Measurements from ENCODE around the gene TMED9. TPM values are rescaled to one million over a fixed set of nuclear protein-coding genes. Genes with fewer than 3 reads are reported as not detected.
"Not testable (repeated sequence)": the region's sequence is repeated elsewhere in the genome, so short reads cannot be mapped to it uniquely, and the experiment has no call there.

The TMED9 gene
- total RNA-seq, 1 experiment from 2014 or later: 168 TPM

DNA sequence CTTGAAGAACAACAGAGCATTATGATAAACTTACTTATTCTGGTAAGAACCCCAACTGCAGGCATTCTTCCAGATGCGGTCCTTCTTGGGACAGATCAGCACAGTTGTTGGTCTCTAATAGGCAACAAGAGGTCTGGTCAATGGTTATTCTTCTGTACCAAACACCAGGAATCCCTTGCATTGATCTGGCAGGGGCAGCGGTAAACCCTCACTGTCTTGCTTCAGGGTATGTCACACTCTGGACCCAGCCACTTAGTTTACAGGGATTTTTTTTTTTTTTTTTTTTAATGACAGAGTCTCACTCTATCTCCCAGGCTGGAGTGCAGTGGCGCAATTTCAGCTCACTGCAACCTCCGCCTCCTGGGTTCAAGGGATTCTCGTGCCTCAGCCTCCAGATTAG lies 36.3 kb upstream of the TMED9 start:
- no peak for DNase-seq
- peaks cover 20% of the 10 kb centered on the region for H4K20me1 ChIP-seq (ENCODE audit: insufficient read depth)
- ChIA-PET POLR2A (ENCODE audit: unreplicated experiment) (no interaction called here), CTCF (interaction anchor here (0.7 kb wide), 2 partner anchors 21 to 1075 kb away, joined by 3 read pairs; no protein-coding TSS in a partner anchor)
- H3K4me2 ChIP-seq: no peak overlapping the region
- intact Hi-C loops (cut with micrococcal nuclease; ENCODE audit: unreplicated experiment): no loop called here
- no peaks in the 10 kb centered on the region for H3F3A ChIP-seq (ENCODE audit: insufficient read depth, low read depth)
- H3K9me2 ChIP-seq (ENCODE audit: insufficient read depth): no peaks in the 10 kb centered on the region
- BruUV-seq (replicated peaks): no TSS peak
- no peak overlapping the region for H3K27ac ChIP-seq
- H3K36me3 ChIP-seq (ENCODE audit: low read depth): no peaks in the 10 kb centered on the region
- TF ChIP-seq CTCF (conservative IDR thresholded peaks at IDR 0.05) (no peak), EZH2 (IDR thresholded peaks at IDR 0.05; ENCODE audit: low read depth) (no peak)
- H3K4me3 ChIP-seq: no peak overlapping the region
- no peak overlapping the region for H2AFZ ChIP-seq
- no peaks in the 10 kb centered on the region for H3K27me3 ChIP-seq (ENCODE audit: insufficient read depth, low read depth)
- H3K9me3 ChIP-seq (ENCODE audit: insufficient read depth, low read depth): no peaks in the 10 kb centered on the region
- H3K4me1 ChIP-seq (replicated peaks; ENCODE audit: insufficient read depth): peaks cover 22% of the 10 kb centered on the region
- peaks cover 33% of the 10 kb centered on the region for H3K79me2 ChIP-seq (ENCODE audit: low read depth)

GRCh38 chr5:177557041-177557647 lies 34.9 kb upstream of the TMED9 start:
- Histone ChIP-seq H3K79me2 (ENCODE audit: low read depth) (peaks cover 19% of the 10 kb centered on the region), H3K9me3 (ENCODE audit: insufficient read depth, low read depth) (no peaks in the 10 kb centered on the region), H3K4me3 (no peak overlapping the region), H3K4me2 (no peak overlapping the region), H2AFZ (no peak overlapping the region), H4K20me1 (ENCODE audit: insufficient read depth) (peaks cover 14% of the 10 kb centered on the region), H3K27ac (no peak overlapping the region), H3K27me3 (ENCODE audit: insufficient read depth, low read depth) (peaks cover 1% of the 10 kb centered on the region; the same call in 1 of the 2 replicates), H3K36me3 (ENCODE audit: low read depth) (no peaks in the 10 kb centered on the region), H3F3A (ENCODE audit: insufficient read depth, low read depth) (no peaks in the 10 kb centered on the region), H3K9me2 (ENCODE audit: insufficient read depth) (no peaks in the 10 kb centered on the region), H3K4me1 (replicated peaks; ENCODE audit: insufficient read depth) (peaks cover 22% of the 10 kb centered on the region)
- BruUV-seq (replicated peaks): no TSS peak
- intact Hi-C loops (cut with micrococcal nuclease; ENCODE audit: unreplicated experiment): no loop called here
- no peak for TF ChIP-seq EZH2 (IDR thresholded peaks at IDR 0.05; ENCODE audit: low read depth)
- TF ChIP-seq CTCF (conservative IDR thresholded peaks at IDR 0.05): no peak
- ChIA-PET CTCF (no interaction called here), POLR2A (ENCODE audit: unreplicated experiment) (no interaction called here)
- peak in 1 of 2 experiments; percentile 7 for DNase-seq

GRCh38 chr5:177557796-177558195 lies 34.2 kb upstream of the TMED9 start:
- Histone ChIP-seq H2AFZ (no peak overlapping the region), H3K9me3 (ENCODE audit: insufficient read depth, low read depth) (no peaks in the 10 kb centered on the region), H3K9me2 (ENCODE audit: insufficient read depth) (no peaks in the 10 kb centered on the region), H3K4me2 (no peak overlapping the region), H4K20me1 (ENCODE audit: insufficient read depth) (peaks cover 10% of the 10 kb centered on the region), H3K27ac (no peak overlapping the region), H3K4me1 (replicated peaks; ENCODE audit: insufficient read depth) (peaks cover 19% of the 10 kb centered on the region), H3K27me3 (ENCODE audit: insufficient read depth, low read depth) (peaks cover 7% of the 10 kb centered on the region; the same call in 1 of the 2 replicates), H3K36me3 (ENCODE audit: low read depth) (no peaks in the 10 kb centered on the region), H3K79me2 (ENCODE audit: low read depth) (peaks cover 13% of the 10 kb centered on the region), H3F3A (ENCODE audit: insufficient read depth, low read depth) (no peaks in the 10 kb centered on the region), H3K4me3 (no peak overlapping the region)
- BruUV-seq (replicated peaks): no TSS peak
- no peak for DNase-seq
- no peak for TF ChIP-seq CTCF (conservative IDR thresholded peaks at IDR 0.05)
- TF ChIP-seq EZH2 (IDR thresholded peaks at IDR 0.05; ENCODE audit: low read depth): no peak
- ChIA-PET POLR2A (ENCODE audit: unreplicated experiment) (no interaction called here), CTCF (no interaction called here)
- intact Hi-C loops (cut with micrococcal nuclease; ENCODE audit: unreplicated experiment): no loop called here

GRCh38 chr5:177559446-177559941 lies 32.5 kb upstream of the TMED9 start:
- H4K20me1 ChIP-seq (ENCODE audit: insufficient read depth); H3K4me3 ChIP-seq; CTCF ChIA-PET; H3K9me2 ChIP-seq (ENCODE audit: insufficient read depth); H3F3A ChIP-seq (ENCODE audit: insufficient read depth, low read depth); H3K9me3 ChIP-seq (ENCODE audit: insufficient read depth, low read depth); intact Hi-C loops (cut with micrococcal nuclease; ENCODE audit: unreplicated experiment); H3K36me3 ChIP-seq (ENCODE audit: low read depth); H2AFZ ChIP-seq; DNase-seq; H3K27ac ChIP-seq; POLR2A ChIA-PET (ENCODE audit: unreplicated experiment); H3K79me2 ChIP-seq (ENCODE audit: low read depth); H3K4me2 ChIP-seq; BruUV-seq (replicated peaks): not testable (repeated sequence)
- H3K4me1 ChIP-seq (replicated peaks; ENCODE audit: insufficient read depth): peaks cover 13% of the 10 kb centered on the region
- H3K27me3 ChIP-seq (ENCODE audit: insufficient read depth, low read depth): peaks cover 17% of the 10 kb centered on the region
